HG02763 (cell line): ENCODE results near the gene MYPOP.
"Not testable (repeated sequence)": the region's sequence is repeated elsewhere in the genome, so short reads cannot be mapped to it uniquely, and the experiment has no call there.

Experiments
- ATAC-seq: cut with Tn5 transposase; IDR thresholded peaks from one replicate; pipeline ENCODE4 v1.9.1; 2021; ENCODE audit warnings: mild to moderate bottlenecking, moderate library complexity; ENCODE audit not compliant: unreplicated experiment

The MYPOP gene

DNA sequence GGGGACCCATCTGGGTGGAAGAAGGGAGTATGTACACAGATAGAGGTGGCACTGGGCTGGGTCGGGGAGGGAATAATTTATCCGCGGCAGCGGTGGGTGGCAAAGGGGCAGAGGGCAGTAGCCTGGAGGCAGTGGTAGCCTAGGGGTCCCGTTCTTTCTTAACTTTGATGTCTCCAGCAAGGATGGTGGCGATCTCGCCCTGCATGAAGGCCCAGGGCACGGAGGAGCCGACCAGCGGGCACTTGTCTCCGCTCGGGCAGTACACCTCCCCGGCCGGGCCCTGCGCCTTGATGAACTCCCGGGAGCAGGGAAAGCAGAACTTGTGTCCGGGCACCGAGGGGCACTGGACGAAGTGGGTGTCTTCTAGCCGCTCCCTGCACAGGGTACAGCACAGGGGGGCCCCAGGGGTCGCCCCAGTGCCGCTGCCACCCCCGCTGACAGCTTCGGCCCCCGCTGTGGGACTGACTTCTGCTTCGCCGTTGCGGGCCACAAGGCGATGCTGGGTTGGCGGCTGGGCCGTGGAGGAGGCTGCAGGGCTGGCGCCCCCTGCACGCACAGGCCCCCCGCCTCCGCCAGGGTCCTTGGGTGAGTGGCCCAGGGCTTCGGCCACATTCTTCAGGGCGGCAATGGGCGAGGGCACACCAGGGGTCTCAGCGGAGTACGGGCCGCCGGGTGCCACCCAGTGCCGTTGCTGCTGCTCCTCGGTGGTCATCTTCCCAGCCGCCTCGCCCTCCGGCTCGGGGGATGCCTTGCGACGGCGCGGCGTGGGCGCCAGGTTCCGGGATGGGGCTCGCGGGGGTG, 18.3 kb downstream of the MYPOP start:
- ATAC-seq: no peak

DNA sequence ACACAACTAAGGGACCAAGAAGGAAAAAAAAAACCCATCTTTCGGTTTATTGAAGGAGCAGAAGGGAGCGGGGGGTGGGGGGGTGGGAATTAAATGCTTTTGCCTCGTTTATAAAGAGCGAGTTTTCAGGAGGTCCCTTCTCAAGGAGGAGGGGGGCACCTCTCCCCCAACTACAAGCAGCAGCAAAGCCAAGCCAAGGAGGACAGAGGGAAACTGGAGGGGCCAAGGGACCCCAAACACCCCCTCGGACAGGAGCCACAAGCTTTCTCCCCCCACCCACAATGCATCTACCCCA, 18.9 kb downstream of the MYPOP start:
- ATAC-seq: no peak

DNA sequence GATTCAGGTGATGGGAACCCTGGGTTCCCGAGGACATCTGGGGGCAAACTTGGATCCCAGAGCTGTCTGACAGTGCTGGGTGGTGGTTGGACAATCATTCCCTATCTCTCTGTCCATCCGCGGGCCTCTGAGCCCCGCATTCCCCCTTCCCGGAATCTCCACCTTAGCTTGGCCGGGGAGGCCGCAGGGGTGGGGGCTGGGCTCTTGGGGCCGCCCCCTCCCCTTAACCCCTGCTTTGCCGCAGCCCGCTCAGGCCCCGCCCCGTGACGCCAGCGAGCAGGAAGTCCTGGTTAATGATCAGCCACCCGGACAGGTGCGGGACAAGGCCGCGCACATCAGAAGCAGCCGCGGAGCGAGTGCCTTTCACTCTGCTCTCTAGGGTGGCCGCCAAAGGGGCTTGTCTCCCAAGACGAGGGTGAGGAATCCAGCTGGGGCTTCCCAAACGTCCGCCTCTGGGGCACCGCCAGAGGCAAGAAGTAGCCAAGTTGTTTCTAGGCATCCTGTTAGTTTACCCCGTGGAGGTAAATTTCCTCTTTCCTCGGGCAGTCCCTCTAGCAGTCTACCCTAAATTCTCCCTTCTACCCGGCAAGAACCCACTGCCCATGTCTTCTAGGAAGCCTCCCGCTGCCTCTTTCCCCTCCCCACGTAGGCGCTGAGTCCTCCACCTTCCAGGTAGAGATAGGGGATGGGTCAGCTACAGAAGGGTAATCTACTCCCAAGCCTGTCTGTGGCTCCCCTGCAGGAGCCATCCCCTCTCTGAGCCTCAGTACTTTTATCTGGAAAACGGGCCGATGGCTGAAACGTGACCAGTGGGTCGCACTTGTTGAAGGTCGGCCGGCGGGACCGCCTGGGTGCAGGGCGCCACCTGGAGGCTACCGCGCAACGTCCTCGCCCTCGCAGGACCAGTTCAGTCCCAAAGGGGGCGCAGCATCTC, 19.5 kb downstream of the MYPOP start:
- no peak for ATAC-seq

DNA sequence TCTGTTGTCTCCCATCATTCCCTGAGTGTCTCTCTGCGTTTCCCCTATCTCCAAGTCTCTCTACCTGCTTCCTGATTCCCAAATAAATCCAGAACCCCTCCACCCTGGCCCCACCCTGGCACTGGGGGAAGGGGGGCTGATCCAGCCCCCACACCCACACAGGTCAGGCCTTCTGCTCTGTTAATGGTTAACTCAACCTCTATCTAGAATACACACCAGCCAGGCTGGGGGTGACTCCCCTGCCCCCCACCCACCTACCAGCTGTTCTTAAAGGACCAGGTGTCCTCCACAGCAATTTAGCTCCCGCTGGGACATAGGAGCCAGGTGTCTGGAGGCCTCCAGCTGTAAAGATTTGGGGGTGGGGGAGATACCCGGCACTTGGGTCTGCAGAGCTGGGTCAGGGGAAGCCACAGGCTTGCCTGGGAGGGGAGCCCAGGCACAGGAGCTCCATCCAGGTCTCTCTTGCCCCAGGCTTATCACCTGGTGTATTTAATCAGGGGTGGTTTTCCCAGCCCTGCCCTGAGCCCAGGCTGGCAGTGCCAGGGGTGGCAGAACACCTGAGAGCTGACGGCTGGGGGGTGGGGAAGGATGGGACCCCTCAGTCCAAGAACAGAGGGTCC, 20.4 kb downstream of the MYPOP start:
- no peak for ATAC-seq

DNA sequence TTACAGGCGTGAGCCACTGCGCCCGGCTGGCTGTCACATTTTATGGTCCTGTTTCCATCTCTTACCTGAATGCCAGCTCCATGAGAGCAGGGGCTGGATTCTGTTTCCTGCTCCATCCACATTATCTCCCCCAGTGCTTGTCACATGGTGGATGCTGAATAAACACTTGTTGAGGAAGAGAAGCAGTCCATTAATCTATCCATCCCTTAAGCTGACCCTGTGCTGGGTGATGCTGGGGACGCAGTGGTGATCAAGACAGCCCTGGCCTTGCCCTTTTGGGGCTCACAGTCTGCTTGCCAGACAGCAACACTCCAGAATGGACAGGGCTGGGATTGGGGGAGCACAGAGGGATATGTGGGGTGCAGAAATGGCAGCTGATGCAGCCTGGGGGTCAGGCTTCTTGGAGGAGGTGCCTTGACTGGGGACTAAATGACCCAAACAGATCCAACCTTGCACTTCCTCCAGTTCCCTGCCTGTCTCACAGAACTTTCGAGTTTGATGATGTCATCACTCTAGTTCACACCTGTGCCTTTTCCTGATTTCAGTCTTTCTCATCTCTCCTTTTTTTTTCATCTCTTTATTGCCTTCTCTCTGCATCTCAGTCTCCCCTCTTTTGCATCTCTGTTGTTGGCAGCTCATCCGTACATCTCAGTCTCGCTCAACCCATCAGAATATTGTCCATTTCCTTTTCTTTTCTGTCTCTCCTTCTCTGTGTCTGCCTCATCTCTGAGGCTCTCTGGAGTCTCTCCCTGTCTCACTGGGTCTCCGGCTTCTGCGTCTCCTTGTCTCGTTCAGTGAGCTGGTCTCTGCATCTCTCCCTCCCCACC, 21.1 kb downstream of the MYPOP start:
- ATAC-seq: no peak

DNA sequence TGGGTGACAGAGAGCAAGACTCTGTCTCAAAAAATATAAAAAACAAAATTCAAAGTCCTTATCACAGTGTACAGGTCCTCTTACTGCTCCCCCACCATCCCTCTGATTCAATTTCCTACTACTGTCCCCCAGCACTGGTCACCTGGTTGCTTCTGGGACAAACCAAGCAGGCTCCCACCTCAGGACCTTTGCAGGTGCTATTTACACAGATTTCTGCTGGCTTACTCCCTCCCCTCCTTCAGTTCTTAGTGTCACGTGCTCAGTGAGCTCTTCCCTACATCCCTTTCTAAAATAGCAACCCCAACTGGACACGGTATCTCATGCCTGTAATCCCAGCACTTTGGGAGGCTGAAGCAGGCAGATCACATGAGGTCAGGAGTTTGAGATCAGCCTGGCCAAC, 22.4 kb downstream of the MYPOP start:
- ATAC-seq: no peak

DNA sequence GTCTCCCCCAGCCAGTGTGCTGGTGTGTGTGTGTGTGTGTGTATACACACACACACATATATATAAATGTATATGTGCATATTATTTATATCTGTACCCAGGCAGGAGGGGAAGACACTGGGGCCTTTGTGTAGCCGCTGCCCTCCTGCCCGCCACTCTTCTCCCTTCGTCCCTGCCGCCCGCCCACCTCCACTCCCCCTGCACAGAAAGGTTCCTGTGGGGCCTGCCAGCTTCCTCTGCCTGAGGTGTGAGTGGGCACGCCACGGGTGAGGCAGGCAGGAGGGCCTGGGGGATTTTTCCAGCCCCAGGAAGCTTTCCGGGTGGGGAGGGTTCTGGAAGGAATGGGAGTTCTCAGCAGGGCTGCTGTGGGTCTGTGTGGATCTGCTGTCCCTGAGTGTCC, 23.4 kb downstream of the MYPOP start:
- ATAC-seq: no peak

DNA sequence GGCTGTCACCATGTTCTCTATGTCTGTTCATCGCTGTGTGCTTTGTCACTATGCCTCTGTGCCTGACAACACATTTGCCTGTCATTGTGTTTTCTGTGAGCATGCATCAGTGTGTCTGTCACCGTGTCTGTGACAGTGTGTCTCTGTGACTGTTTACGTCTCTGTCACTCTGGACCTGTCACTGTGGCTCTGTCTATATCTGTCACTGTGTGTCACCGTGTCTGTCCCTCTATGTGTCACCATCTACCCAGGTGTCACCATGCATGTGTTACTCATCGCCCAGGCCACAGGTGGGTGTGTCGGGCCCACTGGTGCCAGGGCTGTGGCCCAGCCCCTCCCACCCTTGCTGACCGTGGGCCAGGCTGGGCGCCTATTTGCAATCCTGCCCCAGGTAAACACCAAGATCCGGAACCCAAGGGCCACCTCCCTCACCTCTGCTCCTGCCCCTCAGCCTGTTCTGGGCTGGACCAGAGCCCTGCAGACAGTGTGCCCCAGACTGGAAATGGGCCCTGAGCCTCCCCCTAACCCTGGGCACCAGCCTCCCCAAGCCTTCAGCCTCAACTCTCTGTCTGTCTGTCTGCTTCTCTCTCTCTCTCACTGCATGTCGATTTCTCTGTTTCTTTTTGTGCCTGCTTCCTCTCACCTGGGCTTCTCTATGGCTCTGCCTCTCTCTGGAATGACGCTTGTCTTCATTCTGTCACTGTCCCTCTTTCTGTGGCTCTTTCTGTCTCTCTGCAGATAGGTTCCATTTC, 24.2 kb downstream of the MYPOP start:
- ATAC-seq: no peak

DNA sequence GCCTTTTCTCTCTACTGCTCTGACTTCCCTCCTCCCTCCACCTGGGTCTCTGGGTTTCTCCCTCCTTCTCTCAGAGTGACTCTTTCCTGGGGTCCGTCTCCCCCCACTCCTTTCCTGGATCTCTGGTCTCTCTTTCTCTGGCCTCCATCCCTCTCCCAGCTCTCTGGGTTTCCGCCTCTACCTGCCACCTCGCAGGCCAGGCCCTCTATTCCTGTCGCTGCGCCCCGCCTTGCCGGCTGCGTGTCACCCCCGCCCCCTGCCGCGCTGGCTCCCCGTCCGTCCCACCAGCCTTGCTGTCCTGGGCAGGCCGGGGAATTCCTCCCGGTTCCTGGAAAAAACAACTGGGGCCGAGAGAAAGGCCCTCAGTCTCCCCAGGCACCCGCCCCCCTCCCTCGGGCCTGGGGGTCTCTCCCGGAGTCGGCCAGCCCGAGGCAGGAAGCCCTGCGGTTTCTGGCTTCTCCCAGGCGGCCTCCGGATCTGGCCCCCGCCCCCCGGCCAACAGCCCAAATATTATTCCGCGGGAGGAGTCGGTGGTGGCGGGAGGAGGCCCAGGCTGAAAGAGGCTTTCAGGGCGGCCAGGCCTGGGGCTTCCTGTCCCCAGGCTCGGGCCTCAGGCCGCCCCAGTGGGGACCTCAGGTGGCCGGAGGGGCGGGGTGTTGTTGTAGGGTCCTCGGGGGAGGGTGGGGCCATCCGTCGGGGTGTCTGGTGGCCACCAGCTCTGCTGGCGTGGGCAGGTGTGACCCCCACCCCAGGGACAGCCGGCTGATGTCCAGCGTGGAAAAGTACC, 25.8 kb downstream of the MYPOP start:
- ATAC-seq: no peak

DNA sequence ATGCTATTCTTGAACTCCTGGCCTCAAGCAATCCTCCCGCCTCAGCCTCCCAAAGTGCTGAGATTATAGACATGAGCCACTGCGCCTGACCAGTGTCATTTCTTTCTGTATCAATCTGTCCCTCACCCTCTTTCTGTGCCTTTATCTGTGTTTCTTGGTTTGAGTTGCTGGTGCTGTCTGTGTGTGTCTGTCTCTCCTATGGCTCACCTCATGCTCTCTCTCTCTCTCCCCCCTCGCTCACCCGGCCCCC, 26.3 kb downstream of the MYPOP start:
- no peak for ATAC-seq

DNA sequence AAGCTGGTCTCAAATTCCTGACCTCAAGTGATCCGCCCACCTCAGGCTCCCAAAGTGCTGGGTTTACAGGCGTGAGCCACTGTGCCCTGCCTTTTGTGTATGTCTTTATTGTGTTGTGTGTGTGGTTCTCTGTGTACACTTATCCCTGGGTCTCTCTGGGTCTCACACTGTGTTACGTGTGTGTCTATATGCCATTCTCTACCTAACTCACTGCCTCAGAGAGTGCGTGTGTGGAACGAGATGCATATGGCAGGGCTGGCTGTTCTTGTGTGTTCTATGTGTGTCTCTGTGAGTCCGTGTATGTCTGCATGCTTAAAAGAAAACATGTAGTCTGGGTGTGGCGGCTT, 27.8 kb downstream of the MYPOP start:
- ATAC-seq: no peak

DNA sequence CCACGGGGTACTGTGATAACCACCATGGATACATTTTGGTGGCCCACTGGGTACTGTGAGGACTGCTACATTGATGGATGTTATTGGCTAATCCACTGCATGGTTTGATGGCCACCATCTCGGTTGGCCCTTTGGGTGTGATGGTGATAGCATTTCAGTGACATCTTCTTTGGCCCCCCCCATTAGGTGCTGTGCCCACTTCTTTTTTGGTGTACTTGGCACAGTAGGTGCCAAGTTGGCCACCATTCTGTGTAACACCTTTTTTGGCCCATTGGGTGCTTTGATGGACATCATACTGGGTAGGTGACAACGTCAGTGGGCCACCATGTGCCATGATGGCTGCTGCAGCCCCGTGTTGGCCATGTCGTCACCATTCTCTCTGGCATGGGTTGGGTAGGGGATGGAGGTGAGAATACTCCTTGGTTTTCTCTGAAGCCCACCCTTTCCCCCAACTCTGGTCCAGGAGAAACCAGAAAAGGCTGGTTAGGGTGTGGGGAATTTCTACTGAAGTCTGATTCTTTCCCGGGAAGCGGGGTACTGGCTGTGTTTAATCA, 29.1 kb downstream of the MYPOP start:
- ATAC-seq: no peak

DNA sequence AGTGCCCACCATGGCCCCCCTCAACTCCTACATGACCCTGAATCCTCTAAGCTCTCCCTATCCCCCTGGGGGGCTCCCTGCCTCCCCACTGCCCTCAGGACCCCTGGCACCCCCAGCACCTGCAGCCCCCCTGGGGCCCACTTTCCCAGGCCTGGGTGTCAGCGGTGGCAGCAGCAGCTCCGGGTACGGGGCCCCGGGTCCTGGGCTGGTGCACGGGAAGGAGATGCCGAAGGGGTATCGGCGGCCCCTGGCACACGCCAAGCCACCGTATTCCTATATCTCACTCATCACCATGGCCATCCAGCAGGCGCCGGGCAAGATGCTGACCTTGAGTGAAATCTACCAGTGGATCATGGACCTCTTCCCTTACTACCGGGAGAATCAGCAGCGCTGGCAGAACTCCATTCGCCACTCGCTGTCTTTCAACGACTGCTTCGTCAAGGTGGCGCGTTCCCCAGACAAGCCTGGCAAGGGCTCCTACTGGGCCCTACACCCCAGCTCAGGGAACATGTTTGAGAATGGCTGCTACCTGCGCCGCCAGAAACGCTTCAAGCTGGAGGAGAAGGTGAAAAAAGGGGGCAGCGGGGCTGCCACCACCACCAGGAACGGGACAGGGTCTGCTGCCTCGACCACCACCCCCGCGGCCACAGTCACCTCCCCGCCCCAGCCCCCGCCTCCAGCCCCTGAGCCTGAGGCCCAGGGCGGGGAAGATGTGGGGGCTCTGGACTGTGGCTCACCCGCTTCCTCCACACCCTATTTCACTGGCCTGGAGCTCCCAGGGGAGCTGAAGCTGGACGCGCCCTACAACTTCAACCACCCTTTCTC, 30.1 kb downstream of the MYPOP start:
- ATAC-seq: no peak

DNA sequence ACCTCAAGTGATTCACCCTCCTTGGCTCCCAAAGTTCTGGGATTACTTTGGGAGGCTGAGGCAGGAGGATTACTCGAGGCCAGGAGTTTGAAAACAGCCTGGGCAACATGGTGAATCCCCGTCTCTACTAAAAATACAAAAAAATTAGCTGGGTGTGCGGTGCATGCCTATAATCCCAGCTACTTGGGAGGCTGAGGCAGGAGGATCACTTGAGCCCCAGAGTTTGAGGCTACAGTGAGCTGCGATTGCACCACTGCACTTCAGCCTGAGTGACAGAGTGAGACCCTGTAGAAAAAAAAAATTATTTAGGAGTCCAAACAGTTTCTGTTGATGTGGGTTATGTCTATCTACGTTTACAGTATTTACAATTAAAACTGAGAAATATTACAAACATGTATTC, 31.6 kb downstream of the MYPOP start:
- ATAC-seq: no peak

DNA sequence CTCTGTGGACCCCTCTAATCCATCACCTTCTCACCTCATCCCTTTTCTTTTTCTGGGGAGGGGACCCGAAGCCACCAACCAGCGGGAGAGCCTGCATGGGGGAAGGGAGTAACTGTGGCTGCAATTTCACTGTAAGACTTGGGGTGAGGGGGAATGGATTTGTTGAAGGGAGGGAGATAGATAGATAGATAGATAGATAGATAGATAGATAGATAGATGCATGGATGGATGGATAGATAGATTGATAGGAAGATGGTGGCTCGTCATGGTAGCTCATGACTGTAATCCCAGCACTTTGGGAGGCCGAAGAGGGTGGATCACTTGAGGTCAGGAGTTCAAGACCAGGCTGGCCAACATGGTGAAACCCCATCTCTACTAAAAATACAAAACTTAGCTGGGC, 35.2 kb downstream of the MYPOP start:
- ATAC-seq: not testable (repeated sequence)

DNA sequence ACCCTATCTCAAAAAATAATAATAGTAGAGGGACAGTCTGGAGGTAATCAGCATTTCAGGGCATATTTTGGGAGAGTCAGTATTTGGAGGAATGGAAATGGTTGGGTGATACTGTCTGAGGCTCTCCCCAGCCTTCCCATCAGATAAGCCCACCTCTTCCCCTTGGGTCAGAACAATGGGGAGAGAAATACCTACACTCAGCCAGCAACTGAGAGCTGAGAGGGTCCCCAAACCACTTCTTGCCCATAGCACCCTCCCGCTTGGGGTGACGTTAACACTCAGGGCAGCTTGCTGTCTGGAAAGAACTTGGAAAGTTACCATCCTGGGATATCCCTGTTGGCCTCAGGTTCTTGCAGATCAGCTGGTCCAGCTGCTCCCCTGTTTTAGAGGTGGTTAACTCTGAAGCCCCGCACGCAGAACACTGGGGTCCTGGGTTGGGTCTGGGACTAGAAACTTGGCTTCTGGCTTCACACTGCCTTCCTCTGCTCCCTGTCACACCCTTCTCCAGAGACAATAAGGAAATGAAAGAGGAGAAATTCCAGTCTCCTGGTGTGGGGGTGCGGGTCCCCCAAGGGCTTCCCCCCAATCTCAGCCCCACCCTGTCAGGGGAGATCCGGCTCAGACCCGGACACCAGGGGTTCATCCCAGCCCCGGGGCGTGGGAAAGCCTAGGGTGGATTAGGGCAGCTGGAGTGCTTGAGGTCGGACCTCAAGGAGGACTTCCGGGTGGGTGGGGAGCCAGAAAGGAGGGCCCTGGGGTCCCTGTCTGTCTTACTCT, 35.8 kb downstream of the MYPOP start:
- no peak for ATAC-seq

DNA sequence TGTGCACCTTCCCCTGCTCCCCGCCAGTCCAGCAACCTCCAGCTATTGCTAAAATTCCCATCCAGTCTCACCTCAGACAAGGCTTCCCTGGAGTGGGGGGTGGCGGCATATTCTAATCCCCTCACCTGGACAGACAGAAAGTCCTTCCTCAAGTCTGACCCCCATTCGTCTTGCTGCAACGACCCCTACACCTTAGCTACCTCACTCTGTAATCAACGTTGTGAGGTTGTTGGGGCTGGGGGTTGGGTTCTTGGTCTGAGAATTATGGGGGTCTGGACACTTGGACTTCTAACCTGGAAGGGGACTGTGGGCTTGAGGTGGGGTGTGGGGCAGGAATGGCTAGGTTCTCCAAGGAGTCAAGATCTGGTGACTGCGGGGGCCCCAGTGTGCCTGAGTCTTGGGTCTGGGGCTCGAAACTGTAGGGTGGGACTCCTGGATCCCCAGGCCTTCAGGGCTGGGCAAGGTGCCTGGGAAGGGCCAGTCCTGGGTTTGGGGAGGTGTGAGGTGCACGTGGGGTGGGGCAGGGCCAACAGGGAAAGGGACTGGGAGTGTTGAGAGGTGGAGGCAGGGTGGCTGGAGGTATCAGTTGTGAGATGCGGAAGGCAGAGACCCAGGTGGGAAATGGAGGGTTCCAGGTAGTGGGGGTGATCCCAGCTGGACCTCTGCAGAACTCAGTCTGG, 37.0 kb downstream of the MYPOP start:
- no peak for ATAC-seq
